ENCODE data around the gene CYTH4. TPM values are rescaled to one million over a fixed set of nuclear protein-coding genes. Genes with fewer than 3 reads are reported as not detected.

CYTH4 gene
- total RNA-seq, 1 donor from 2014 or later = 13.2 TPM

DNA sequence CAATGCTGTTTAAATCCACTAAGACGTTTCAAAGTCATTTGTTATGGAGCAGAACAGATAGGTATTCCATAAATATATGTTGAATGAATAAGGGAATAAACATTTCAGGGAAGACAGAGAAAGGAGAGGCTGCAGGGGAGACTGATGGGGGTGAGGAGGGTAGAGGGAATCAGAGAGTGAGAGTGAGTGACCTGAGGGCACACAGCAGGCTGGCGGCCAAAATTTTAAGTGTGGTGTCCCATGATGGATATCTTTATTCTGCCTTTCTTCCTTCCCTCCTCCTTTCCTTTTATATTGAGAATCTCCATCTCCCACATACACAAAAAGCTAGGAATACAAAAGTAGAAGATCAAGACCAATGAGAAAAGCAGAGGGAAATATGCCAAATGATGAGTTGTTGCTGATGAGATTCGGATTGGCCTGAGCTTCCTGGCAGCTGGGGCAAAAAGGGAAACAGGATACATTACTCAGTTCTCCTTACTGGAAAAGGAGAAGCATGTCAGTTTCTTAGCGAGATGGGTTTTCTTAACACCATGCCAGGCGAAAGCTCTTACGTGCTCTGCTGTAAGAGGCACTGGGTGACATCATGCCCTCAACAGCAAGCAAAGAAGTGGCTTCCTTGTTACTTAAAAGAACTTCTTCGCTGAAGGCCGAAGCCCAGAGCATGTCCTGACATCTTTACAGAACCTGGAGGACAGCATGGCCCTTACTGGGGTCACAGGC lies 11.2 kb upstream of the CYTH4 start:
- DNase-seq = no peak

DNA sequence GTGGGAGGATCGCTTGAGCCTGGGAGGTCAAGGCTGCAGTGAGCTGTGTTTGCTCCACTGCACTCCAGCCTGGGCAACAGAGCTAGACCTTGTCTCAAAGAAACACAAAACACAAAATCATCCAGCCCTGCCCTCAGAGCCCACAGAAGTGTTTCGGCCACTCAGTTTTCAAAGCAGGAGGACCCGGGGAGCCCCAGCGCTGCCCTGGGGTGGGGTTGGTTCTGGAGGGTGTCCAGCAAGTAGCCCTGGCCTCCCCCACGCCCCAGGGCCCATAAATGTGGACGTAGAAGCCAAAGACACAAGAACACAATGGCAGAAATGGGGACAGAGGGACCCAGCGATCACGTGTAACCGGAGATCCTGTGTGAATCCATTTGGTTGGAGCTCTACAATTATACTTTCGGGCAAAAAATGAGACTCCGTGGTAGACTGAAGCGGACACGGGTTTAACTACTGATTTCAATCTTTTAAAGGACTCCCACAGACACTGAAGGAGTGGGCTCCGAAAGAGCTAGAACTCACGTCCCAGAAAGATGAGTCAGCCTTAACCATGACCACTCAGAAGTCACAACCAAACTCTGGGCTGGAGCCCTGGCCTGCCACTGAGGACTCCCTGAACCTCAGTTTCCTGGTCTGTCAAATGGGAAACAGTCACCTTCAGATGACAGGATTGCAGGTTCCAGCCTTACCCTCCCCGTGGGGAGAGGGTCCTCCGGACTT lies 9.0 kb upstream of the CYTH4 start:
- DNase-seq = no peak

DNA sequence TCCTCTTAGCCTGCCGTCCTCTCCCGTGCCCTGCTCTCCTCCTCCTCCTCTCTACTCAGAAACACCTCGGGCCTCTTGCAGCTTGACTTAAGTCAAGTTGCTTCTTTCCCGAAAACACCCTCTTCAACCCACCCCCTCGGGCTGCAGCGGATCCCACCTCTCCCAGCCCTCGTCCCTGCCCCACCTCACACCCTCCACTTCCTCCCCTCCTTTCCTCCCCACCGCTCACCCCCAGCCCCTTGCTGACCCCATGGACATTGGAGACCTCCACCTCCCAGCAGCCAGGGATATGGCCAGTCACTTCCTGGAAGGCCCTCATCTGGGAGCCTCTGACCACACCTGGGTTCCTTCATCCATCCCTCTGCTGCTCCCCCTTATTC lies 8.5 kb upstream of the CYTH4 start:
- DNase-seq = no peak

DNA sequence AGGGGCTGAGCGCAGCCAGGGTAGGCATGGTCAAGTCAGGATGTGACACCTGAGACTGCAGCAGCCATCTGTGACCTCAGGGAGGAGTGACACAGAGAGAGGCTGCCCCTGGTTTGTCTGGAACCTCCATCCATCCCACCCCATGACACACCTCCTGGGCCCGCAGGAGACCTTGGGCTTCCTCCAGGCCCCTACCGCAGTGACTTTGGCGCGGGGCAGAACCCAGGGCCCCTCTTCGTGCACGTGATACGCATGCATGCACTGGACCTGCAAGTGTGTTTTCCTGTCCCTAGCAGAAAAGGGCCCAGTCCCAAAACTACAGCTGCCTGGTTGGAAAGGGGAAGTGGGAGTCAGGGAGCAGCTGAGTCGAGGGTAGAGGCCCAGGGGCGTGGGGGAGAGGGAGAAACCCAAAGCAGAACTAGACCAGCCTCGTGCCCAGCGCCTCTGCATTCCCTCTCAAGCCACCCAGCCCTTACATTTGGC lies 7.9 kb upstream of the CYTH4 start:
- no peak for DNase-seq

DNA sequence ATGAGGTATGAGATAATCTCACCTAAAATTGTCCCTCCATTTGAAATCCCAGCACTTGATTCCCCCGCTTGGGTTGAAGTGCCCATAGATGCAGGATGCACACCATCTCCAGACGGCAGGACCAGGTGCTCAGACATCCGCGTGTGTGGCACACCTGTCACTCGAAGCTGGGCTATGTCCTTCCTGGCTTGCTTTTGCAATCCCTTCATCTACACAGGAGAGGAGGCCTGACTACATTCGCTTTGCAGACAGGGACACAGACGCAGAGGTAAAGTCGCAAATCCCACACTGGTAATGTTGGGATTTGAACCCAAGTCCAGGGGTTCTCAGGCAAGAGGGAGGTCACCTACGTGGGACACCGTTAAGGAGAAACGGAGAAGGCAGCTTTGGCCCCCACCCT lies 7.2 kb upstream of the CYTH4 start:
- no peak for DNase-seq

DNA sequence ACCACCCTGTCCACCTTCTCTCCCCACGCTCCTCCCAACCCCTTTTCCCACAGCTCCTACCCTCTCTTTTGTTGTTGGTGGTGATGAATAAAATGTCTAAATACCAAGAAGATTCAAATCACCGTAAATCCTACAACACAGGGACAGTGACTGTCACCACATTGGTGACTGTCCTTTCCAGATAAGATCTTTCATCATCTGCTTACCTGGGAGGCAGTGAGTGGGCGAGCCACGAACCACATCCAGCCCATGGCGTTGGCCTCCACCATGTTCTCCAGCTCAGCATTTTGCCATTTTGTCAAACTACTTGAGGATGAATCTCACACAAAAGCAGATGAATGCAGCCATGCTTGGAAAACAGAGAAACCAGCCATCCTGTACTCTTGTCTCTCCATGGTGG lies 6.7 kb upstream of the CYTH4 start:
- no peak for DNase-seq

DNA sequence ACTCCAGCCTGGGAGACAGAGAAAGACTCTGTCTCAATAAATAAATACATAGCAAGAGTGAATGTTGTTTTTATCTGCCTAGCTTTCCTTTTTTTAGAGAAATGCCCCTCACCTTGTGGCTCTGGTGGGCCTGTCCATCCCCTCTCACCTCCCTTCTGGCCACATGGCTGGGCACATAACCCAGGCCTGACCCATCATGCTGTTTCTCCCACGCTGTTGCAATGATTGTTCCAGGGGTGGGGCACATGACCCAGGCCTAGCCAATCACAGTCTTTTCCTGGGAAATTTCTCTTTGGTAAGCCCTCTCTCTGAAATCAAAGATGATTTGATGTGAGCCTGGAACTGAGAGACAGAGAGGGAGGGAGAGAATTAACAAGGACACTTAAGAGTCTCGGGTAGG lies 5.5 kb upstream of the CYTH4 start:
- DNase-seq = no peak

DNA sequence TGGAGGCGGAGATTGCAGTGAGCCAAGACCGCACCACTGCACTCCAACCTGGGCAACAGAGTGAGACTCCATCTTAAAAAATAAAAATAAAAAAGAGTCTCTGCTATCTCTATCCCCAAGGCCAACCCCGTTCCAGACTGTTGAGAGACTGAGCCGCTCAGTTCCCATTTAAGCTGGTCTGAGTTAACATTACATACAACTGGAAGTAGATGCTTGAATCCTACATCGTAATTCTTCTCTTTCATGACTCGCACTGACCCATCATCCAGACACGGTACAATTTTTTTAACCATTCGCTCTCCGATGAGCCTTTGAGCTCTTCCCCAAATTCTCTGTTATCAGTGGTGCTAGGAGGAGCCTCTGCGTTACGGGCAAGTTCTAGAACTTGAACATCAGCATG lies 4.9 kb upstream of the CYTH4 start:
- no peak for DNase-seq

DNA sequence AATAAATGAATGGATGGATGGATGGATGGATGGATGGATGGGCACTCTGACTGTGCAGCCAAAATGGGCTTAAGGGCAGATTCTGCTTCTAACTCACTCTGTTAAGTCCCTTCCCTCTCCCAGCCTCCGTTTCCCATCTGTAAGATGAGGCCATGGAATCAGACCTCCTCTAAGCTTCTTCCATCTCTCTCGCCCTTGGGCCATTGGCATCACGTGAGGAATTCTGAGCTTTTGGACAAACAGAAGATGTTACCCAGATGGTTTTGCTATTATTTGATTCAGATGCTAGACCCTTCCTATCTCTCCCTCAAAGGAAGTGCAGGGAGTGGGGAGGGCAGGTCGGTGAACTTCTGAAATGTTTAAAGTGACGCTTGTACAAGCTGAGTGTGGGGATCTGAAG lies 4.0 kb upstream of the CYTH4 start:
- no peak for DNase-seq

DNA sequence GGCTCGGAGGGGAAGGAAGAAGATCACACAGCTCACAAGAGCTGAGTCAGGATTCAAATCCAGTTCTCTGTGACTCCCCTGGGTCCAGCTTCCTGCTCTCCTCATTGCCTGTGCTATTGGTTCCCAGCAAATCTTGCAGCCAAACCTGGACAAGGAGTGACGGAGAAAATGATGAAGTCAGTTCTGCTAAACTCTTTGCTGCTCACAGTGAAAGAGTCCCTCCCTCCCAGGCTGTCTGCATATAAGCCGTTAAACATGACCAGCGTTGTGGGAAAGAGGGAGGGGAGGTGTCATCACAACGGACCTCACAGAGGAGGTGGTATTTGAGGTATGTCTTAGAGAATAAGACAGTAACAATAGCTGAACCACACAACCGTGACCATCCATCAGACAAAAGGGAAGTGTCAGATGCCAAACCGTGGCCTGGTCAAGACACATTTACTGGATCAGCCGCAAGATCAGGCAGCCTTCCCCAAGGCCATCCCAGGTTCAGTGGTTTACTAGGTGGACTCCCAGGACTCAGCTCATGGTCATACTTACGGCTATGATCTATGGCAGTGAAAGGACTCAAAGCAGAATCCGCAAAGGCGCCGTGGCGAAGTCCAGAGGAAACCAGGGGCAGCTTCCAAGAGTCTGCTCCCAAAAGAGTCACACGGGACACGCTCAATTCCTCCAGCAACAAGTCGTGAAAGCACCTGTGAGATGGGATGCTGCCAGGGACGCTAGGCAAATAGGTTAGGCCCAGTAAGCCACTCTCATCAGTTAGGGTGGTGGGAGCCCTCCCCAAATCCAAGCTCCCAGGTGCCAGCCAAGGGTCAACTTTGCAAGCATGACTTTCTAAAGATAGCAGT lies 2.8 kb upstream of the CYTH4 start:
- DNase-seq = no peak

DNA sequence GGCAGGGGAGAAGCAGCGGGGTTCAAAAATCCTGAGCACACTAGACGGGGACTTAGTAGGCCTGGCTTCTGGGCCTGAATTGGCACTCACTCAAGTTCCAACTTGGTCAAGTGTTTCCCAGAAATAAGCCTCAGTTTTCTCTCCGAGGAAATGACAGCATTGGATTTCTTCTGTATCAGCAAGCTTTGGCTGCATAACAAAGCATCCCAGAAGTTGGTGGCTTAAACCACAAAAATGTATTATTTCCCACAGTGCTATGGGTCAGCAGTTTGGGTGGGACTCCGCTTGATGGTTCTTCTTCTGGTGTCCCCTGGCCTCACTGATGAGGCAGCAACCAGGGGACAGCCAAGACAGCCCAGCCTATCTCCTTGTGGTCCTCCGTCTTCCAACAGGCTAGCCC lies 1.6 kb upstream of the CYTH4 start:
- no peak for DNase-seq

DNA sequence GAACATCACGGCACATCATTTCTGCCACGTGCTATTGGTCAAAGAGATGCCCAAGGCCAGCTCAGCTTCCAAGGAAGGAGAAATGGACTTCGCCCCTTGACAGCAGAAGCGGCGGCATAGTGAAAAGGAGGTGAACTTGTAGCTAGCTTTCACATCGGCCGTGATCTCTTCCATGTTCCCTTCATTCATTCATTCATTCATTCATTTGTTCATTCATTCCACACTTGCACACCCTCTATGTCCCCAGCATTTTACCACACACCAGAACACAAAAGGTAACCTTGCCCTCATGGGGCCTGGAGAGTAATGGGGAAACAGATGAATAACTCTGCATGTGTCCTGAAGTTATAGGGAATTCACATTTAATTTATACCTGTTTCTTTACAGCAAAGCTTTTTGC lies 1.1 kb upstream of the CYTH4 start:
- no peak for DNase-seq

DNA sequence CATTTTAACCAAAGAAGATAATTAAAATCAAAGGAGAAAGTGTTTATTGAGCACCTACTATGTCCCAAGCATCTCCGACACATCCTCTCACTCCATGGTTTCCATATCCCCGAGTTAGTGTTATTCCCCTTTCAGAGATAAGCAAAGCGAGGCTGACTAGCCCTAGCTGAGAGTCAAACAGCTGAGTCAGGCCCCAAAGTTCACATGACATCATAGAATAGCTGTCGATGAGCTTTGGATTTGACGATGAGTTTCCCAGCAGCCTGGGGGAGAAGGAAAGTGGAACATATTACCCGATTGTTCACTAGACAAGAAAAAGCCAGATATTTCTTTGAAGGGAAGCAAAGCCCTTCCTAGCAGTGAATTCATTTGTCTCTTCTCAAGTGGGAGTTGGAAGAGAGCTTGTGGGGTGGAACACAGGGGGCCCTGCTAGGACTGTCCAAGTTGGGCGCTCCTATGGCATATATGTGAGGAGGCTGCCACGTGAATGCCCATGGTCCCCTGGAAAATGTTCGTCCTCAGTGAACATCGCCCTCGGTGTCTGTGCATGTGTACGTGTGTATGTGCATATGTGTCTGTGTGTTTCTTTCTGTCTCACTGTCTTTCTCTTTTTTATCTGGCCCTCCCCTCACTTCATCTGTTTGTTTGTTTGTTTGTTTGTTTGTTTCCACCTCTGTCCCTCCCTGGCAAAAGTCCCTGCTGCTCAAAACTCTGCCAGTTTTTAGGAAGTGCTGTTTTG lies 493 bp upstream of the CYTH4 start:
- DNase-seq = no peak

DNA sequence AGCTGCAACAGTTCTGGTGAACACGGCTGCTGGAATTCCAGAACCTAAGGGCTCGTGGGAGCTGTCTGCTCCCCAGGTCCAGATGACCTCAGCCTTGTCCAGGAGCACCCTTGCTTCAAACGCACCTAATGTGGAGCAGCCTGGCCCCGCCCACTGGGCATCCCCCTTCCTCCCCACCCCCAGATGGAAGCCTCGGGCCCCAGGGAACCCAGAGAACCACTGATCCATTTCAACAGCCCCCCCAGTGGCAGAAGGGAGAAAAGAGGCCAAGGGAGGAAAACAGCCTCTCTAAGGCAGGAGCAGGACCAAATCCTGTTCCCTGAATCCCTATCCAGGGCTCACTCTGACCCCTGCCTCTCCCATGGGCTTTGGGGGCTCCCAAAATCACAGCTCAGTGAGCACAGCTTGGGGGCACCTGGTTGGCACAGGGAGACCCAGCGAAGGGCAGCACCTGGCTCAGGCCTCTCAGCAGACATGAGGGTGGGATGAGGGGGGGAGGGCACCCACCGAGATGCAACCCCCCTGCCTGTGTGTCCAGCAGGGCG lies 1.2 kb downstream of the CYTH4 start:
- DNase-seq = no peak

DNA sequence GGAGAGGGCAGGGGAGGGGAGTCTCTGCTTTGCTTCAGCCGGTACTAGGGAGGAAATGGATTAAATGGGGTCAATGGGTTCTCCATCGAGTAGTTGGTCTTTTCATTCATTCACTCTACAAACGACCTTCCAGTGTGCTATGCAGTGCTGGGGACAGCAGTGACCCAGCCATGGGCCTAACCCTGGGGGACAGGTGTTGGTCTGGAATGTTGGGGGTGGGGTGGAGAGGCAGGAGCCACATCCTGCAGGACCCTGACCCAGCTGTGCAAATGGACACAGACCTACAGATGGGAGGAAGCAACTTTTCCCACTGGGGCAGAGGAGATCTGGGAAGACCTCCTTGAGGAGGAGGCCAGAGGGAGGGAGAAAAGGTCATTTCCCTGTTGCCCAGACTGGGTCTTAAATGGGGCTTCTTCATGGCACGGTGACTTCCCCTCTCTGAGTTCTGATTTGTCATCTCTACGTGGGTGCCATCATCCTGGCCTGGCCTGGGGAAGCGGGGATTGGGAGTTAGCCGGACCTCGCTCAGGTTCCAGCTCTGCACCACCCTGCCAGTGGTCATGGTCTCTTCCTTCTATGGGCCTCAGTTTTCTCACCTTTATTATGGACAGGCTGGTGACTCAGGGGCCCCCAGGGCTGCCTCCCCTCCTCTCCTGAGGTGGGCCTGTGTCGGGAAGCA lies 2.0 kb downstream of the CYTH4 start:
- no peak for DNase-seq

DNA sequence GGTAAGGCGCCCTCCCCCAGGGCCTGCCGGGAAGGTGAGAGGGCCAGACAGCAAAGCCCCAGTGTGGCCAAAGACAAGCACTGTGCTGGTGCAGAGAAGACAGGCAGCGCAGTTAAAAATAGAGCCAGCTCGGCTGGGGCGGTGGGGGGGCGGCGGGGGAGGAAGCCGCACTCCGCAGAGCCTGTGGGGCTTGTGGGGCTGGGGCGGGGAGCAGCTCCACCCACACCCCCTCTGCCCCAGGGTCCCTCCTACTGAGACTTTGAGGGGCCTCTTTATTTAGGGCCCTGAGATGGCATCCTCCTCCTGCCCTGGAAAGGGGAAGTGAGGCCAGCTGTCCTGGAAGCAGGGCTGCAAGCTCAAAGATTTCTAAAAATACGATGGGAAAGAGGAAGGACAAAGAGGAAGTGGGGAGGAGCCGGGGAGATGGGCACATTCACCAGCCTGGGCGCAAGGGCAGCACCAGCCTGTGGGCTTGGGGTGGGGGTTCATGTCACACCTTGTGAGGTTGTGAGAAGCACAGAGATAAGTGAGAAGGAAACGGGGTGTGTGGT lies 2.6 kb downstream of the CYTH4 start:
- no peak for DNase-seq

DNA sequence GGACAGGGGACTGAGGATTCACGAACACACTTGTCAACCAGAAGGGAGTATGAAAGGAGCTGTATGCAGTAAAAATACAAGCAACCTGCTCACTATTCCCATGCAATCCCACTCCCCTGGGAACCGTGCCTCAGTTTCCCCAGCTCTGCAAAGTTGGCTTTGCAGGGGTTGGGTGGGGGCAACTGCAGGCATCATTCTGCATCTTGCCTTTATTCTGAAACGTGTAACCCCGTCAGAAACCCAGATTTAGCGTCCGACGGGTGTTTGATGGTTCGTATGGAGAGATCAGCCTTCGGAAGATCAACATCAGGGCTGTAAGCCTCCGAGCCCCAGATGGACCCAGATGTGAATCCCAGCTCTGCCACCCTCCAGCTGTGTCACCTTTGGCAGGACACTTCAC lies 3.6 kb downstream of the CYTH4 start:
- no peak for DNase-seq

DNA sequence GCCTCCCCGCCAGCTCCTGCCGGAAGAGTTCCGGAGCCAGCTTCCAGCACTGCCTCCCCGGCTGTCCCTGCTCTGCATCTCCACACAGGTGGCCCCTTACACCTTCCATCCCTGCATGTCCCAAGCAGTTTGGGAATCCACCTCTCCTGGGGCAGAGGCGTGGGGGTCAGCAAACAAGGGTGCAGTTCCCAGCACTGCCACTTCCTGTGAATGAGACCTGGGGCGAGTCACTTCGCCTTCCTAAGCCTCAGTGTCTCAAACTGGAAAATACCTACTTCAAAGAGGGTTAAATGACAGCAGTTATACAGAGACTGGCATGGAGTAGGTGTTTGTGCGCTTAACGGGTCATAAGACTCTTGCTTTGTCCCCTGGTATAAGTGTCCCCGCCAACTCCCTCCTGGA lies 5.2 kb downstream of the CYTH4 start:
- DNase-seq = no peak

DNA sequence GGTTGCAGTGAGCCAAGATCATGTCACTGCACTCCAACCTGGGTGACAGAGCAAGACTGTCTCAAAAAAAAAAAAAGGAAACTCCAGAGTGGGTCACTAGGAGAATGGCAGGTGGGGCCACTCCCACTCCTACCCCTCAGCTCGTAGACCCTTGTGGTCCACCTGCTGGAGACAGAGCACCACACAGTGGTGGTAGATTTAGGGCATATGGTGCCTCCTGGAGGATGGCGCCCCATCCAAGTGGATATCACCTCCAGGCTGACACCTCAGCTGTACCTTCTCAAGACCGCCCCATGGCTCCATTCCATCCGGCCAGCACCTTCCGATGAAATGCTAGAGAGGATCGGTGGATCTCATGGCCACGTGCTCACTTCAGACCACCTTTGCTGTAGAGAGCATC lies 6.2 kb downstream of the CYTH4 start:
- no peak for DNase-seq

DNA sequence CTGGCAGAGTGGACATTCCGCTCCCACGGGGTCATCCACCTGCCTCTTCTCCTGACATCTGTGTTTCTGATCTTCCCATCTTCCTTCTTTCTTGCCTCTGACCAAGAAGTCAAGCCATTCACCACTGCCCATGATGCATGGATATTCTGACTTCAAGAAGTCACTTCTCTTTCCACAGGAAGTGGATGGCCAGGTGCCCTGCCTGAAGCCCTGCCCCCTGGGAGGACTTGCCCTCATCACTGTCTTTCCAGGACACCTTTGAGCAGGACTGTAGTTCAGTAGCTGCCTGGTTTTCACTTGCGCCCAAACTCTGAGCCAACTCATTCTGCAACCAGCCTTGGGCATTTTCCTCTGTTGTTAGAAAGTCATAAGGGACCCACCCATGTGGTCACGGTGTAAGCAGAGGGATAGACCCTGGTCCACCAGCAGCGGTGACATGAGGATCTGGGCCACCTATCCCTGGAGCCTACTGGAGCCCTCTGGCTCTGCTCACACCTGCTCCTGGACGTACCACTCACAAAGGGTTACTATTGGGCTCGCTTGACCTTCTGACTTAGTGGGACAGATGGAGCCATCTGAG lies 6.9 kb downstream of the CYTH4 start:
- DNase-seq = no peak

DNA sequence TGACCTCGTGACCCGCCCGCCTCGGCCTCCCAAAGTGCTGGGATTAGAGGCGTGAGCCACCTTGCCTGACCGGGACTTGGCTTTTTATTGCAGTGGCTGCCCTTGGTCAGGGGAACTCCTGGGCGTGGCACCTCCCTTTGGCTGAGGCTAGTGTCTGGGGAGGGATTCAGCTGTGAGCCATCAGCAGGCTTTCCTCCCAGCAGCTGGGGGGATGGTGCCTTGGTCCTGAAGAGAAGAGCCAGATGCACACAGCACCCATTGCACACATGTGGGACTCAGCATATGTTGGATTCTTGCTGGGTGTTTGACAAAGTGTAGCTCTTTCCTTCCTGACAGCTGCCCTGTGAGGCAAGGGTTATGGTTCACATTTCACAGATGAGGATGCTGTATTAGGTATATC lies 8.4 kb downstream of the CYTH4 start:
- no peak for DNase-seq
